HG03280 (cell line): Measurements from ENCODE around the gene PKP1.

Source experiments
- ATAC-seq: cut with Tn5 transposase; IDR thresholded peaks from one replicate; pipeline ENCODE4 v1.9.1; 2021; ENCODE audit warnings: mild to moderate bottlenecking, moderate library complexity; ENCODE audit not compliant: unreplicated experiment

PKP1 gene

GRCh38 chr1:201304126-201304525 is 20.8 kb downstream of the PKP1 start:
- ATAC-seq: no peak

- ATAC-seq: no peak
Observed at GRCh38 chr1:201305815-201306214, 22.5 kb downstream of the PKP1 start.

GRCh38 chr1:201307231-201307630 is 23.9 kb downstream of the PKP1 start:
- no peak for ATAC-seq

GRCh38 chr1:201307760-201308499 is 24.6 kb downstream of the PKP1 start:
- ATAC-seq: no peak

- ATAC-seq: no peak
Observed at GRCh38 chr1:201309416-201309815, 26.1 kb downstream of the PKP1 start.

GRCh38 chr1:201310251-201310985 is 27.1 kb downstream of the PKP1 start:
- no peak for ATAC-seq

- ATAC-seq: no peak
Observed at GRCh38 chr1:201310986-201311355, 27.7 kb downstream of the PKP1 start.

GRCh38 chr1:201311356-201312011 is 28.2 kb downstream of the PKP1 start:
- ATAC-seq: no peak

- ATAC-seq: no peak
Observed at GRCh38 chr1:201312298-201312697, 29.0 kb downstream of the PKP1 start.

GRCh38 chr1:201313086-201313485 is 29.8 kb downstream of the PKP1 start:
- ATAC-seq: no peak

GRCh38 chr1:201316556-201316955 is 33.2 kb downstream of the PKP1 start:
- ATAC-seq: no peak

- ATAC-seq: no peak
Observed at GRCh38 chr1:201317551-201317950, 34.2 kb downstream of the PKP1 start.

GRCh38 chr1:201318504-201319340 is 35.4 kb downstream of the PKP1 start:
- no peak for ATAC-seq

- no peak for ATAC-seq
Observed at GRCh38 chr1:201319631-201320030, 36.3 kb downstream of the PKP1 start.

- no peak for ATAC-seq
Observed at GRCh38 chr1:201320168-201320788, 37.0 kb downstream of the PKP1 start.

GRCh38 chr1:201321826-201322390 is 38.6 kb downstream of the PKP1 start:
- ATAC-seq: no peak

- ATAC-seq: no peak
Observed at GRCh38 chr1:201322653-201323510, 39.6 kb downstream of the PKP1 start.

- ATAC-seq: no peak
Observed at GRCh38 chr1:201324306-201324705, 41.0 kb downstream of the PKP1 start.
